Central memory CD8-positive, alpha-beta T cell (primary cell): Measurements from ENCODE around the gene ANKRD26.

ENCODE experiments used
- ATAC-seq: fragments of 150-1000 bp; cut with Tn5 transposase; replicated peaks from 2 replicates; pipeline ENCODE4 v1.10.0; 2022; ENCODE audit warnings: mild to moderate bottlenecking, moderate FRiP score, moderate number of reproducible peaks; ENCODE audit not compliant: poor library complexity, severe bottlenecking; ENCODE audit errors: extremely low read depth
- DNase-seq, 2 donors: peaks; one replicate each; pipeline ENCODE4 v3.0.0; 2021; ENCODE audit warnings: low spot score in 2 of 2
- H3K27ac Mint-ChIP-seq: one replicate; pipeline ENCODE4 v1.8.0; 2022; ENCODE audit warnings: low read depth, mild to moderate bottlenecking, moderate library complexity, mixed read lengths
- H3K27me3 Mint-ChIP-seq: one replicate; pipeline ENCODE4 v1.8.0; 2022; ENCODE audit warnings: mixed read lengths
- H3K36me3 Mint-ChIP-seq: one replicate; pipeline ENCODE4 v1.8.0; 2022; ENCODE audit warnings: mild to moderate bottlenecking, moderate library complexity, mixed read lengths; ENCODE audit not compliant: insufficient read depth
- H3K4me1 Mint-ChIP-seq: one replicate; pipeline ENCODE4 v1.8.0; 2022; ENCODE audit warnings: mixed read lengths
- H3K4me3 Mint-ChIP-seq: one replicate; pipeline ENCODE4 v1.8.0; 2022; ENCODE audit warnings: mild to moderate bottlenecking, moderate library complexity, mixed read lengths
- H3K9me3 Mint-ChIP-seq: one replicate; pipeline ENCODE4 v1.8.0; 2022; ENCODE audit warnings: mixed read lengths

The ANKRD26 gene

DNA sequence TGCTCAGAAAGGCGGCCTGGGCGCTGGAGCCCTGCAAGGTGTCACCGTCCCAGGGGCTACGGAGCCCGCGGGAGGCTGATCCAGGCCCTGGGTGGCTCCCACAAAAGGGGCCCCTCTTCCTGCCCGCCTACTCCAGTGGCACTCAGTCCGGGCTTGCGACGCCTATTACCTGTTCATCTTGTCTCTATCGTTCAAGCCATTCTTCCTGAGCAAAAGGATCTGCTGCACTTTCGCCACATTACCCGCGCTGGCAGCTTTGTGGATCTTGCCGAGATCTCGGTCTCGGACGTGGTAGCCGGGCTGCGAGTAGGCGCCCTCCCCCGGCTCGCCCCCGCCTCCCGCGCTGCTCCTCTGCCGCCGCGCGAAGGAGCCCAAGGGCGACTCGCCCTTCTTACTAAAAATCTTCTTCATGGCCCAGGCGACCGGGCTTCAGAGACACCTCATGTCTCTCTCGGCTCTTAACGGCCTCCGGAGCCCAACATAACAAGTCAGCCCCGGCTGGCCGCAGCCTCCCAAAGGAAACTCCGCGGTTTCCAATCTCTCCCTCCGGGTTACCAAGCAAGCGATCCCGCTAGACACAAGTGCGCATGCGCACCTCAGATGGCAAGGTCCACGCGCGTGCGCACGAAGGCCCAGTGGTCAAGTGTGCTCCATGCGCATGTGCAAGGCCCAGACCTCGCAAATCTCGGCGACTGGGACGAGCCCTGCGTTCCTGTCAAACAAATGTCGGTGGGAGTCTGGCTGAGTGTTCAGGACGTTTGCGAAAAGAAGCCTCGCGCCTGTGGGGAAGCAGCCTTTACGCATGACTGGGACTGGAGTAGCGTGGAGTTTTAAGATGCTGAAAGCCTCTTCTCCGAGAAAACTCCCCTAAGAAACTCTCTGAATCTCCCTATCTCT, at the start of gene ANKRD26:
Gene ANKRD26 (minus strand): TSS at position 579 of the 897 bp plus-strand sequence. CDS start 168 bp downstream, at position 411.
- H3K27me3 Mint-ChIP-seq: no peaks in the 10 kb centered on the region
- peak within 1 kb of the TSS; percentile 89 for H3K4me3 Mint-ChIP-seq
- ATAC-seq (peak; percentile 61), DNase-seq (peak; percentile 92 to 94)
- H3K27ac Mint-ChIP-seq: peak within 1 kb of the TSS; percentile 98
- H3K9me3 Mint-ChIP-seq: no peaks in the 10 kb centered on the region
- H3K4me1 Mint-ChIP-seq: peaks cover 31% of the 10 kb centered on the region
- peaks cover 19% of the 10 kb centered on the region for H3K36me3 Mint-ChIP-seq

DNA sequence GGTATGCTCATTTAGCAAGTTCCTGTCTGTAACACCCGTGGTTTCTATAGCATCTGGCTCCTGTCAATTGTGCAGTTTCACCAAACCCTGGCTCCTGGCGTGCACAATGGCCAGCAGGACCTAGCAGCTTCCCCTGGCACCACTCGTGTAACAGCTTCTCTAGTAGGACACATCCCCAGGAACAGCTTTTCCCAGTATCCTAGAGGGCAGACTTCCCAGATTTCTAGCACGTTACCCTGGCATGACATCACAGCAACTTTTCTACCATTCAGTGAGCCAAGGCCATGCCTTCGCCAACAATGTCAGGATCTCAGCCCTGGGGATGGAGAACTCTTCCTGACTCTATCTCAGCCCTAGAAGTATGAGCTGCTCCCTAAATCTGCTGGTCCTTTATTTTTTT, 47.4 kb upstream of the ANKRD26 start:
- ATAC-seq (no peak), DNase-seq (no peak)
- Mint-ChIP-seq H3K9me3 (no peaks in the 10 kb centered on the region), H3K27ac (no peak overlapping the region), H3K36me3 (peaks cover 65% of the 10 kb centered on the region), H3K4me3 (no peak overlapping the region), H3K4me1 (peaks cover 29% of the 10 kb centered on the region), H3K27me3 (no peaks in the 10 kb centered on the region)

DNA sequence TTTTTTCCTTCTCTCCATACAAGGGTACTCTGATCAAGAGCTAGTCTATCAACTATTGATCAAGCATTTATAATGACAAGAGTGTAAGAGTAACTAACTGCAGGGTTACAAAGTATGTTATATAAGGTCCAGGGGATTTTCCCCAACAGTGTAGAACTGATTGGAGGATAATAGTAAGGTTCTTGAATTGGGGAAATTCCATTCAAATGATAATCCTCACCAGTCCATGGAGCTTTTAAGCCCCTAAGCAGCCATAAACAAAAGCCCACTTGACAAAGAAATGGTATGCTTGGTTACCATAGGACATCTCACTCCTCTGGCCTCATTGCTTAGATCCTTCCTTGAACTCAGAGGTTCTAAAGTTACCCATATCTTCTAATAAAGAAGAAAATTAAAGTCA, 45.6 kb upstream of the ANKRD26 start:
- Mint-ChIP-seq H3K36me3 (peaks cover 69% of the 10 kb centered on the region), H3K27ac (no peak overlapping the region), H3K9me3 (no peaks in the 10 kb centered on the region), H3K4me1 (peaks cover 17% of the 10 kb centered on the region), H3K27me3 (no peaks in the 10 kb centered on the region), H3K4me3 (no peak overlapping the region)
- DNase-seq (no peak), ATAC-seq (no peak)

DNA sequence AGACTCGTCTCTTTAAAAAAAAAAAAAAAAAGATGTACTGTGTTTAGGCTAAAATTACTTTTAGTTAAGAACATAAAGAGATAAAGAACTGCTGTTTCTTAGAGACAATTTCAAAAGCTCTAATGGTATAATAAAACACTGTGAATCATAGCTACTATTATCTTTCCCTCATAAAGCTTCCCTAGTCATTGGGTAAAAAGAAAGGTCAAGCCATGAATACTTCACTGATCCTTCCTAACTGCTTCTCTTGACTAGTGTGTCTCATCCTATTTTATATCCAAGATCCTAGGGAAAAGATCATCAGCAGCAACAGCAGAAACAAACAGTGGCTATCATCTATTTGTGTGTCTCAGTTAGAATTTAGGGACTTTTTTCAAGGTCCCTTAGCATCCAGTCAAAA, 43.4 kb upstream of the ANKRD26 start:
- Mint-ChIP-seq H3K36me3 (peaks cover 72% of the 10 kb centered on the region), H3K27me3 (no peaks in the 10 kb centered on the region), H3K4me1 (peaks cover 11% of the 10 kb centered on the region), H3K4me3 (no peak overlapping the region), H3K9me3 (no peaks in the 10 kb centered on the region), H3K27ac (no peak overlapping the region)
- no peak for ATAC-seq
- no peak for DNase-seq

DNA sequence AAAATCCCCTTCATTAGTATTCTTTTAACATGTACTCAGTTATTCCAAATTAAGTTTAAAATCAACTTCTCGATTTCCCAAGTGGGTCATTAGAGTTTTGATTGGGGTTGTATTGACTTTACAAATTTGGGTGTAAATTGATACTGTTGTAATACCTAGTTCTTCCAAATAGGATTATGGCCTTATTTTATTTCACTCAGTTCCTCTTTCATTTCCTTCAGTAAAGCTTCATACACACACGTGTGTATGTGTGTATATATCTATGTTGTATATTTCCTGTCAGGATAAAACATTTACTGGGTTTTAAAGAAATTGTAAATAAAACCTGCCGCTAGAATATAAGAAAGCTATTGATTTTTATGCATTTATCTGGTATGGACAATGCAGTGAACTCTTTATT, 38.0 kb upstream of the ANKRD26 start:
- DNase-seq: no peak
- Mint-ChIP-seq H3K9me3 (no peaks in the 10 kb centered on the region), H3K4me3 (no peak overlapping the region), H3K27me3 (no peaks in the 10 kb centered on the region), H3K27ac (no peak overlapping the region), H3K4me1 (peaks cover 7% of the 10 kb centered on the region), H3K36me3 (peaks cover 56% of the 10 kb centered on the region)
- ATAC-seq: no peak

DNA sequence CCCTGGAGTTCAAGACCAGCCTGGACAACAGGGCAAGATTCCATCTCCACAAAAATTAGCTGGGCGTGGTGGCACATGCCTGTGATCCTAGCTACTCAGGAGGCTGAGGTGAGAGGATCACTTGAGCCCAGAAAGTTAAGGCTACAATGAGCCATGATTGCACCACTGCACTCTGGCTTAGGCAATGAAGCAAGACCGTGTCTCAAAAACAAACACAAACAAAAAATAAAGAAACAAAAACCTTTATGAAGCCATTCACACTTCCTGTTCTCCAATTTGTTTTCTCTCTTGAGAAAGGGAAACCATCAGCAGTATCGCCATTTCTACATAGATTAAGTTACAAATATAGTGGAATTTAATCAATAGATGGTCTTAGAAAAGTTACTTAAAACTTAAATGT, 34.1 kb upstream of the ANKRD26 start:
- H3K9me3 Mint-ChIP-seq: no peaks in the 10 kb centered on the region
- no peak overlapping the region for H3K4me3 Mint-ChIP-seq
- peaks cover 18% of the 10 kb centered on the region for H3K4me1 Mint-ChIP-seq
- H3K27me3 Mint-ChIP-seq: no peaks in the 10 kb centered on the region
- H3K27ac Mint-ChIP-seq: no peak overlapping the region
- no peak for DNase-seq
- no peak for ATAC-seq
- peaks cover 57% of the 10 kb centered on the region for H3K36me3 Mint-ChIP-seq

DNA sequence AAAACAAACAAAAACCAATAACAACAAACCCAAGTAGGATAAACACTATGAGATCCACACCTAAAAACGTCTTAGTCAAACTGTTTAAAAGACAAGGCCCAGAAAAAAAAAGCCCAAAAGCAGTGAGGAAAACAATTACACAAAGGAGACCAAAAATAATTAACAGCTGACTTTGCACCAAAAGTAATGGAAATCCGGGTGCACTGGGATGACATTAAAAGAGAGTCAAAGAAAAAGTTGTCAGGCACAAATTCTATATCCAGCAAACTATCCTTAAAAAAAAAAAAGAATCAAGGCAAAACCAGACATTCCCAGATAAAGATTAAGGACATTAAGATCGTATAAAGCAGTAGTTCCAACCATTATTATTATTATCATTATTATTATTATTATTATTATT, 7.9 kb upstream of the ANKRD26 start:
- H3K27ac Mint-ChIP-seq: no peak overlapping the region

DNA sequence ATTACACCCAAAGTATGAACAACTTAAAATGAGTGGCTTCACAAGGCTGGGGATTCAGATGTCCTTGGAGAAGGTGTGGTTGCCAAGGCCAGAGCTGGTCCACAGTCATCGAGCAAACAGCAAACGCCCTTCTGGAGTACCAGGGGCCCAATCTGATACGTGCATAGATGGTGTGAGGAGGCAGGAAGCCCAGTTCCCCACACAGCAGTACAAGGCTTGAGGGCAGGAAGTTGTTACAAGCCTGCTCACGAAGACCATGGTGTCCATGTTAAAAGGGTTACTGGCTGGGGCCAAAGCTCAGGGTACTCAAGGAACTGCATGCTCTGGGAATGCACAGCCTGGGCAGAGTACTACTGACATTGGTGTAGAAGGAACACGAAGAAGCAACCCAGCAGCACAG, 4.6 kb upstream of the ANKRD26 start:
- H3K27ac Mint-ChIP-seq: peak overlapping the region; percentile 51

More for the DNA sequence above, 7.9 kb upstream of the ANKRD26 start:
- ATAC-seq (no peak), DNase-seq (no peak)
- Mint-ChIP-seq H3K27me3 (no peaks in the 10 kb centered on the region), H3K4me3 (no peak overlapping the region), H3K36me3 (peaks cover 28% of the 10 kb centered on the region), H3K9me3 (no peaks in the 10 kb centered on the region), H3K4me1 (peaks cover 11% of the 10 kb centered on the region)

DNA sequence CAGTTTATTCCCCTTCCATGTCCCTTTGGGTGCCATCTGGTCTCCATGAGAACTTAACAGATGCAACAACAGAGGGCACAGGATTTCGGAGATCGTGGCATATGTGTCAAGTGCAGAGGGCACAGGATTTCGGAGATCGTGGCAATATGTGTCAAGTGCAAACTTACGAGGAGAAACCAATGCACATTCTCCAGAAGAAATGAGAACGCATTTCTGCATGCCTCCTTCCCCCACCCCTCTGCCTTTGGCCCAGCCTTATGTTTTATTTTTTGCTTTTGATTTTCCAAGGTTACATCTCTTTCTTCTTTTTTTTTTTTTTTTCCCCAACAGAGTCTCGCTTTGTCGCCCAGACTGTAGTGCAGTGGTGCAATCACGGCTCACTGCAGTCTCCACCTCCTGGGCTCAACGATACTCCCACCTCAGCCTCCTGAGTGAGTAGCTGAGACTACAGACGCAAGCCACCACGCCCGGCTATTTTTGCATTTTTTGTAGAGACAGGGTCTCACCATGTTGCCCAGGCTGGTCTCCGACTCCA, 586 bp upstream of the ANKRD26 start:
- Mint-ChIP-seq H3K4me1 (peaks cover 36% of the 10 kb centered on the region), H3K4me3 (peak overlapping the region; percentile 89), H3K27me3 (no peaks in the 10 kb centered on the region)

More for the DNA sequence above, 4.6 kb upstream of the ANKRD26 start:
- no peak for DNase-seq
- peaks cover 30% of the 10 kb centered on the region for H3K4me1 Mint-ChIP-seq
- ATAC-seq: peak; percentile 16
- H3K27me3 Mint-ChIP-seq: no peaks in the 10 kb centered on the region
- peaks cover 23% of the 10 kb centered on the region for H3K36me3 Mint-ChIP-seq
- no peak overlapping the region for H3K4me3 Mint-ChIP-seq
- H3K9me3 Mint-ChIP-seq: no peaks in the 10 kb centered on the region

DNA sequence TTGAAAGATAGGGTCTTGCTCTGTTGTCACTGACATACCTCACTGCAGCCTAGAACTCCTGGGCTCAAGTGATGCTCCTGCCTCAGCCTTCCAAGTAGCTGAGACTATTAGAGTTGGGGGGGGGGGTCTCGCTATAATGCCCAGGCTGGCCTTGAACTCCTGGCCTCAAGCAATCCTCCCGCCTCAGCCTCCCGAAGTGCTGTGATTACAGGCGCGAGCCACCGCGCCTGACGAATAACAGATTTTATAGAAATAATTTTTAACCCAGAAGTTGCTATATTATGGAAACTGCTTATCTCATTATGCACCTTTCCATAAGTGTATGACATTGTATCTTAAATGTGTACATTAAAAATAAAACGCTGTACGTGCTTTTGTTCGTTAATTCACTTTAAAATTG, 846 bp downstream of the ANKRD26 start:
- Mint-ChIP-seq H3K27ac (peak overlapping the region; percentile 98), H3K36me3 (peaks cover 19% of the 10 kb centered on the region), H3K4me1 (peaks cover 25% of the 10 kb centered on the region), H3K27me3 (no peaks in the 10 kb centered on the region), H3K9me3 (no peaks in the 10 kb centered on the region), H3K4me3 (peak overlapping the region; percentile 89)
- no peak for DNase-seq
- ATAC-seq: no peak

More for the DNA sequence above, 586 bp upstream of the ANKRD26 start:
- DNase-seq (peak; percentile 16 to 18), ATAC-seq (peak; percentile 43)
- Mint-ChIP-seq H3K27ac (peak overlapping the region; percentile 98), H3K36me3 (peaks cover 19% of the 10 kb centered on the region), H3K9me3 (no peaks in the 10 kb centered on the region)

DNA sequence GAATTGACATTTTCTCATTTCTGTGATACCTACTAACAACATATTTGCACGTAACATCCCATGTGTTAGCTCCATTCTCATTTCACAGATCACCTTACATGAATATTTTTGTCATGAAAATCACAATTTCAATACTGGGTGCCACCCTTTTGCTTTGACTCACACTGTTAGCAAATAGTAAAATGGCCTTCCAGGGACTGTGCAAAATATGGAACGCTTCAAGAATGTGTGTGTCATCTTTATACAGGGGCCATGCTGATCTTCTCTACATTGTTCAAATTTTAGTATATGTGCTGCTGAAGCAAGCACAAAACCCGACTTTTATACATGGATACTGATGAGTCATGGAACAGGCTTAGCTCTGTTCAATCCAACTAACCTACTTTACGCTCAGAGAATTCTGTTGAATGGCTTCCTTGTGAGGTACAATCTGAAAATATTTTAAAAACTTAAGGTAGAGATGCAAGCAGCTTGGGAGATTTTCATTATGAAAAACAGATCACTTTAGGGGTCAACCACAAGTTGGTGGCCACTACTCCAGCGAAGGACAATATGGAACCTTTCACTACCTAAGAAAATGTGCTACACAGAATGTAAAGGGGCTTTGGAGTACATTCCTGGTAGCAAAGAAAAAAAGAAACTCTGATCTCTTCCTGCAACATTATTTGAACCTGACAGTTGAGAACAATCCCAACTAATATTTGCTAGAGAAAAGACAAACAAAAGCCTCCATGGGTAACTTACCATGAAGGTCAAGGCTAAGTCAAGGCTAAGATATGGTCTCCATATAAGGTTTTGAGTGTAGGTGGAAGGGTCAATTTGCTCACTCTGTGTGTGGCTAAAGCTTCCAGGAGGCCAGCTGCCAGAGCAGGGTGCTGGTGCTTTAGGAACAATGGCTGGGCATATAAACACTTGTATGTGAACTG, 11.9 kb downstream of the ANKRD26 start:
- no peak for ATAC-seq
- DNase-seq: no peak
- Mint-ChIP-seq H3K27me3 (no peaks in the 10 kb centered on the region), H3K4me3 (no peak overlapping the region), H3K36me3 (peaks cover 11% of the 10 kb centered on the region), H3K4me1 (no peaks in the 10 kb centered on the region), H3K27ac (no peak overlapping the region), H3K9me3 (no peaks in the 10 kb centered on the region)

DNA sequence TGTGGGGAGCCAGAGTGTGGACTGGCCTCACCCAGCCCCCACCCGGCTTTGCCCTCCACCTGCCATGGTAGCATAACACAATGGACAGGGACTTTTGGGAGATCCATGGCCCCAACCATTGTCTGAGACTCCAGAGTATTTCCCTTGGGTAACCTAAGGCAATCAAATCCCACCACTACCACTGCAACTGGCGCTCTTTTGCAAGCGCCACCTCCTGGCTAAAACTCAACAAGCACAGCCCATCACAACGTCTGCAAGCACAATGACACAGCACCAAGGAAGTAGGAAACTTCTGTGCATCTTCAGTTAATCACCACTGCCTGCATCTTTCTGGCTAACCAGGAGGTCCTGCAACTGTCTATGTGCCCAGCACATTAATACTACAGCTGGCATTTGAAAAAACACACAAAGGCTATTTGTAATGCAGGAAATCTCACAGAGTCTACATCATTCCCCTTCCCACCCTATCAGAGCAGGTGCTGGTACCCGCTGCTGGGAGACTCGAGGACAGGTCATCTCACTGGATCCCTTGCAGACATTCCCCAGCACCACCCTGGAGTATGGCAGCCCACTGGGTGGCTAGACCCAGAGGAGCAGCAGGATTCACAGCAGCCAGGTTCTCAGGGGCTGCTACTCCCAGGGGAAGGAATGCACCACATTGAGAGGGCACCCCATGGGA, 27.7 kb downstream of the ANKRD26 start:
- H3K36me3 Mint-ChIP-seq: peaks cover 19% of the 10 kb centered on the region
- no peaks in the 10 kb centered on the region for H3K9me3 Mint-ChIP-seq
- no peak overlapping the region for H3K27ac Mint-ChIP-seq
- DNase-seq (no peak), ATAC-seq (no peak)
- no peaks in the 10 kb centered on the region for H3K27me3 Mint-ChIP-seq
- peaks cover 8% of the 10 kb centered on the region for H3K4me1 Mint-ChIP-seq
- H3K4me3 Mint-ChIP-seq: no peak overlapping the region
